ENCODE data around the gene HOXC9.

The HOXC9 gene

GRCh38 chr12:53972722-53973235, 27.2 kb upstream of the HOXC9 start, which contains the start of gene HOXC11:
Gene HOXC11 (plus strand): TSS chr12:53973126. CDS start chr12:53973242, 116 bp downstream.
- Histone ChIP-seq H3K27me3 (ENCODE audit: control insufficient read depth, insufficient read depth, low read length) (peaks cover 100% of the 10 kb centered on the region), H3K4me1 (ENCODE audit: control insufficient read depth, low read depth, low read length) (peaks cover 7% of the 10 kb centered on the region), H3K4me3 (ENCODE audit: low read length) (peak within 1 kb of the TSS; percentile 13), H3K9ac (ENCODE audit: low read length) (no peak within 1 kb of the TSS), H3K9me3 (ENCODE audit: control insufficient read depth, low read depth, low read length) (no peaks in the 10 kb centered on the region), H3K36me3 (ENCODE audit: control insufficient read depth, low read depth, low read length) (no peaks in the 10 kb centered on the region), H3K27ac (ENCODE audit: low read length) (no peak within 1 kb of the TSS)

GRCh38 chr12:53973236-53974042, 26.5 kb upstream of the HOXC9 start:
- Histone ChIP-seq H3K9ac (ENCODE audit: low read length) (no peak overlapping the region), H3K36me3 (ENCODE audit: control insufficient read depth, low read depth, low read length) (no peaks in the 10 kb centered on the region), H3K4me1 (ENCODE audit: control insufficient read depth, low read depth, low read length) (peaks cover 7% of the 10 kb centered on the region), H3K27me3 (ENCODE audit: control insufficient read depth, insufficient read depth, low read length) (peaks cover 100% of the 10 kb centered on the region), H3K9me3 (ENCODE audit: control insufficient read depth, low read depth, low read length) (no peaks in the 10 kb centered on the region), H3K4me3 (ENCODE audit: low read length) (peak overlapping the region; percentile 13), H3K27ac (ENCODE audit: low read length) (no peak overlapping the region)

GRCh38 chr12:53974084-53975063, 25.6 kb upstream of the HOXC9 start, which contains the start of gene HOTAIR:
Gene HOTAIR (minus strand): TSS chr12:53974954.
- H3K27ac ChIP-seq (ENCODE audit: low read length) = no peak within 1 kb of the TSS
- H3K9ac ChIP-seq (ENCODE audit: low read length) = no peak within 1 kb of the TSS
- no peak within 1 kb of the TSS for H3K4me3 ChIP-seq (ENCODE audit: low read length)

GRCh38 chr12:53975064-53975471, 24.9 kb upstream of the HOXC9 start:
- Histone ChIP-seq H3K36me3 (ENCODE audit: control insufficient read depth, low read depth, low read length) (no peaks in the 10 kb centered on the region), H3K4me1 (ENCODE audit: control insufficient read depth, low read depth, low read length) (peaks cover 7% of the 10 kb centered on the region), H3K27me3 (ENCODE audit: control insufficient read depth, insufficient read depth, low read length) (peaks cover 100% of the 10 kb centered on the region), H3K9me3 (ENCODE audit: control insufficient read depth, low read depth, low read length) (no peaks in the 10 kb centered on the region), H3K27ac (ENCODE audit: low read length) (no peak overlapping the region), H3K9ac (ENCODE audit: low read length) (no peak overlapping the region), H3K4me3 (ENCODE audit: low read length) (no peak overlapping the region)

More at GRCh38 chr12:53974084-53975063, 25.6 kb upstream of the HOXC9 start, which contains the start of gene HOTAIR:
- H3K4me1 ChIP-seq (ENCODE audit: control insufficient read depth, low read depth, low read length) = peaks cover 7% of the 10 kb centered on the region
- no peaks in the 10 kb centered on the region for H3K36me3 ChIP-seq (ENCODE audit: control insufficient read depth, low read depth, low read length)
- peaks cover 100% of the 10 kb centered on the region for H3K27me3 ChIP-seq (ENCODE audit: control insufficient read depth, insufficient read depth, low read length)
- no peaks in the 10 kb centered on the region for H3K9me3 ChIP-seq (ENCODE audit: control insufficient read depth, low read depth, low read length)

- H3K27me3 ChIP-seq (ENCODE audit: control insufficient read depth, insufficient read depth, low read length) = peaks cover 100% of the 10 kb centered on the region
- H3K36me3 ChIP-seq (ENCODE audit: control insufficient read depth, low read depth, low read length) = no peaks in the 10 kb centered on the region
- H3K4me1 ChIP-seq (ENCODE audit: control insufficient read depth, low read depth, low read length) = peaks cover 7% of the 10 kb centered on the region
- no peak overlapping the region for H3K9ac ChIP-seq (ENCODE audit: low read length)
- no peaks in the 10 kb centered on the region for H3K9me3 ChIP-seq (ENCODE audit: control insufficient read depth, low read depth, low read length)
- no peak overlapping the region for H3K4me3 ChIP-seq (ENCODE audit: low read length)
- no peak overlapping the region for H3K27ac ChIP-seq (ENCODE audit: low read length)
Measured at GRCh38 chr12:53975479-53976152, 24.3 kb upstream of the HOXC9 start.

GRCh38 chr12:53976172-53976822, 23.7 kb upstream of the HOXC9 start:
- H3K9ac ChIP-seq (ENCODE audit: low read length) = no peak overlapping the region
- no peak overlapping the region for H3K4me3 ChIP-seq (ENCODE audit: low read length)
- H3K27me3 ChIP-seq (ENCODE audit: control insufficient read depth, insufficient read depth, low read length) = peaks cover 100% of the 10 kb centered on the region
- no peaks in the 10 kb centered on the region for H3K36me3 ChIP-seq (ENCODE audit: control insufficient read depth, low read depth, low read length)
- no peaks in the 10 kb centered on the region for H3K9me3 ChIP-seq (ENCODE audit: control insufficient read depth, low read depth, low read length)
- H3K27ac ChIP-seq (ENCODE audit: low read length) = no peak overlapping the region
- peaks cover 7% of the 10 kb centered on the region for H3K4me1 ChIP-seq (ENCODE audit: control insufficient read depth, low read depth, low read length)

GRCh38 chr12:53976823-53977595, 23.0 kb upstream of the HOXC9 start:
- H3K4me3 ChIP-seq (ENCODE audit: low read length) = no peak overlapping the region
- no peak overlapping the region for H3K9ac ChIP-seq (ENCODE audit: low read length)
- H3K4me1 ChIP-seq (ENCODE audit: control insufficient read depth, low read depth, low read length) = peaks cover 7% of the 10 kb centered on the region
- H3K36me3 ChIP-seq (ENCODE audit: control insufficient read depth, low read depth, low read length) = no peaks in the 10 kb centered on the region
- H3K27ac ChIP-seq (ENCODE audit: low read length) = no peak overlapping the region
- no peaks in the 10 kb centered on the region for H3K9me3 ChIP-seq (ENCODE audit: control insufficient read depth, low read depth, low read length)
- H3K27me3 ChIP-seq (ENCODE audit: control insufficient read depth, insufficient read depth, low read length) = peaks cover 100% of the 10 kb centered on the region

GRCh38 chr12:53977596-53978445, 22.1 kb upstream of the HOXC9 start:
- H3K9me3 ChIP-seq (ENCODE audit: control insufficient read depth, low read depth, low read length) = no peaks in the 10 kb centered on the region
- no peak overlapping the region for H3K27ac ChIP-seq (ENCODE audit: low read length)
- H3K27me3 ChIP-seq (ENCODE audit: control insufficient read depth, insufficient read depth, low read length) = peaks cover 100% of the 10 kb centered on the region
- H3K36me3 ChIP-seq (ENCODE audit: control insufficient read depth, low read depth, low read length) = no peaks in the 10 kb centered on the region
- H3K4me3 ChIP-seq (ENCODE audit: low read length) = no peak overlapping the region
- no peak overlapping the region for H3K9ac ChIP-seq (ENCODE audit: low read length)
- H3K4me1 ChIP-seq (ENCODE audit: control insufficient read depth, low read depth, low read length) = peaks cover 6% of the 10 kb centered on the region

GRCh38 chr12:53978477-53979356, 21.2 kb upstream of the HOXC9 start:
- Histone ChIP-seq H3K27me3 (ENCODE audit: control insufficient read depth, insufficient read depth, low read length) (peaks cover 100% of the 10 kb centered on the region), H3K27ac (ENCODE audit: low read length) (no peak overlapping the region), H3K9me3 (ENCODE audit: control insufficient read depth, low read depth, low read length) (no peaks in the 10 kb centered on the region), H3K4me3 (ENCODE audit: low read length) (no peak overlapping the region), H3K36me3 (ENCODE audit: control insufficient read depth, low read depth, low read length) (no peaks in the 10 kb centered on the region), H3K4me1 (ENCODE audit: control insufficient read depth, low read depth, low read length) (peaks cover 3% of the 10 kb centered on the region), H3K9ac (ENCODE audit: low read length) (no peak overlapping the region)
